ENCODE results near the gene GALR2. TPM values are rescaled to one million over a fixed set of nuclear protein-coding genes. Genes with fewer than 3 reads are reported as not detected.

Gene GALR2
- total and polyA plus RNA-seq, 10 of the 15 experiments (the other 5 are each of a cell fraction or from before 2014, with no cell fraction given), result 0.06 to 1.2 (median 0.22) TPM; not detected in 5

DNA sequence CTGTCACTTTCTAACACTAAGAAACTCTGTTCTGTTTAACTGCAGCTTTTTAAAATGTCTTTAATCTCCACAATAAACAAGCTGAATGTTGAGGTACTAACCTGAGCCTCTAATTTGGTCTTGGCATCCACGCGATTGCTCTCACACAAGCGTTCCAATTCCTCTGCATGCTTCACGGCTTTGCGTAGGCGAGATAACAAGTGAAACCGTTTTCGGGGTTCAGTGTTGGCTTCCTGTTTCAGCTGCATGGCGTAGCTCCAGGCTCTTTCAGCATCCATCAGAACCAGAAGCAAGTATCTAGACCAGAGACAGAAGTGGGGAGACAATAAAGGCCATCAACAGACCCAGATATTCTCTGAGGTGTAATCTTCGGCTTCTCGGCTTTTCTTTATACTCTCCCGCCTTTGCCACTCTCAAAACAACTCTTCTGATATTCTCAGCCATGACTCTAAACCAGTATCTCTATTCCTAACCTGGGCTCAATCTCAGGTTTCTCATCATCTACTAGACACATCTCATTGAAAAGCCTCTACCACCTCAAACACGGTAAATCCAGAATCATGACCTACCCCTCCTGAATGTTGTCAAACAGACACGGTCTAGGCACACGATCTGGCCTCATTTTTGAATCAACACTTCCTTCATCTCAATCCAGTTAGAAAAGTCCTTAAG is 10.6 kb upstream of the GALR2 start:
- H3K4me1 ChIP-seq (ENCODE audit: control insufficient read depth, insufficient read depth, low read length), result no peaks in the 10 kb centered on the region
- no peaks in the 10 kb centered on the region for H3K9me3 ChIP-seq (replicated peaks; ENCODE audit: control insufficient read depth, insufficient read depth, low read length)
- ChIA-PET POLR2A (interaction anchor here (1.4 kb wide), 1 partner anchor 17 kb away, joined by 4 read pairs; no protein-coding TSS in a partner anchor), CTCF (interaction anchor here (0.6 to 1.8 kb wide), 7 partner anchors 11 to 1765 kb away, joined by 3 to 15 read pairs (median 3); no protein-coding TSS in a partner anchor), RAD21 (ENCODE audit: unreplicated experiment) (interaction anchor here (0.6 kb wide), 1 partner anchor 60 kb away, joined by 3 read pairs; no protein-coding TSS in a partner anchor), SMC1A (ENCODE audit: uncharacterized antibody, unreplicated experiment) (interaction anchor here (0.8 to 1.4 kb wide), 3 partner anchors 8 to 237 kb away, joined by 3 to 4 read pairs (median 3); partner anchors contain the start of gene SRP68)
- FAIRE-seq (peak; percentile 69), DNase-seq (ENCODE audit: low read depth, low spot score) (no peak), ATAC-seq (peak; percentile 49)
- H3K36me3 ChIP-seq (ENCODE audit: control insufficient read depth in 2 of 2, insufficient read depth in 2 of 2, low read length in 1 of 2), result peaks cover 10 to 35% of the 10 kb centered on the region in 2 experiments
- intact Hi-C loops (cut with micrococcal nuclease; ENCODE audit: unreplicated experiment) (no loop called here), in situ Hi-C loops (cut with MboI) (no loop called here)
- TF ChIP-seq RUNX3 (IDR thresholded peaks at IDR 0.05; ENCODE audit: low read length), result no peak
- peak; percentile 37; the same call in 1 of the 2 replicates for TF ChIP-seq SPI1 (IDR thresholded peaks at IDR 0.05; ENCODE audit: borderline replicate concordance, insufficient read depth, low read depth, low read length)
- H3K4me2 ChIP-seq (ENCODE audit: control insufficient read depth, insufficient read depth), result no peak overlapping the region
- WGBS (ENCODE audit: insufficient coverage, insufficient replicate concordance, low lambda C conversion rate, missing lambda C conversion rate), result 16% methylated on average over 15 of the region's 15 CpGs
- H3K27me3 ChIP-seq (replicated peaks in 1 of 2; ENCODE audit: control insufficient read depth in 2 of 2, insufficient read depth in 2 of 2, low read length in 1 of 2), result no peaks in the 10 kb centered on the region
- H2AFZ ChIP-seq (ENCODE audit: control insufficient read depth, low read depth, low read length), result no peak overlapping the region
- H3K4me3 ChIP-seq, result no peak overlapping the region
- BruUV-seq (replicated peaks), result no TSS peak
- no peaks in the 10 kb centered on the region for H3K79me2 ChIP-seq (ENCODE audit: control insufficient read depth, insufficient read depth, low read length)
- H3K9ac ChIP-seq (ENCODE audit: control insufficient read depth, insufficient read depth, low read length), result no peak overlapping the region
- no peaks in the 10 kb centered on the region for H4K20me1 ChIP-seq (ENCODE audit: control insufficient read depth, insufficient read depth)
- no peak overlapping the region for H3K27ac ChIP-seq (ENCODE audit: control insufficient read depth, insufficient read depth)

DNA sequence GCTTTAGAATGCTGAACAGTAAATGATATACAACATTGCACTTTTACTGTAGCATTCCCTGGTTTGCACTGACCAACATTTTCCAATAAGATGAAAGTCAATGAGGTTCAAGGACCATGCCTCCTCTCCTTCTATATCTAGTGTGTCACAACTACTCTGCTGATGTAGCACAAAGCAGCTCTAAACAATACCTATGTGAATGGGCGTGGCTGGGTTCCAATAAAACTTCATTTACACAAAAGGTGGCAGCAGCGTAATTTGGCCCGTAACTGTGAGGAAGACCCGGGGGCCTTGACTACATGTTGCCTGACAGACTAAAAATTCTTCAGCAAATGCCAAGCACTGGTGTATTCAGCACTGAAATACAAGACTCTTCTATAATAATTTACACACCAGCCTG is 8.8 kb upstream of the GALR2 start:
- ATAC-seq, result no peak
- TF ChIP-seq RFX5 (IDR thresholded peaks at IDR 0.05; ENCODE audit: low read depth, low read length), result no peak
- no peak for TF ChIP-seq CHD1 (IDR thresholded peaks at IDR 0.05; ENCODE audit: low read depth, low read length)
- TF ChIP-seq CREM (IDR thresholded peaks at IDR 0.05; ENCODE audit: low read depth), result no peak
- no peak for TF ChIP-seq TBL1XR1 (IDR thresholded peaks at IDR 0.05; ENCODE audit: low read depth, low read length)
- TF ChIP-seq MYB (IDR thresholded peaks at IDR 0.05; ENCODE audit: borderline replicate concordance, low read depth, low read length), result no peak
- no peak for TF ChIP-seq ETV6 (conservative IDR thresholded peaks at IDR 0.05 in 1 of 2, IDR thresholded peaks at IDR 0.05 in 1 of 2; ENCODE audit: borderline replicate concordance in 1 of 2, low read depth in 1 of 2)
- TF ChIP-seq SMARCA5 (IDR thresholded peaks at IDR 0.05), result no peak
- no peak for TF ChIP-seq KDM1A (IDR thresholded peaks at IDR 0.05; ENCODE audit: borderline replicate concordance)
- TF ChIP-seq PAX8 (IDR thresholded peaks at IDR 0.05), result no peak
- no peak for TF ChIP-seq RAD51 (IDR thresholded peaks at IDR 0.05)
- TF ChIP-seq ESRRA (IDR thresholded peaks at IDR 0.05; ENCODE audit: low read length), result no peak
- TF ChIP-seq, protein P1, sequence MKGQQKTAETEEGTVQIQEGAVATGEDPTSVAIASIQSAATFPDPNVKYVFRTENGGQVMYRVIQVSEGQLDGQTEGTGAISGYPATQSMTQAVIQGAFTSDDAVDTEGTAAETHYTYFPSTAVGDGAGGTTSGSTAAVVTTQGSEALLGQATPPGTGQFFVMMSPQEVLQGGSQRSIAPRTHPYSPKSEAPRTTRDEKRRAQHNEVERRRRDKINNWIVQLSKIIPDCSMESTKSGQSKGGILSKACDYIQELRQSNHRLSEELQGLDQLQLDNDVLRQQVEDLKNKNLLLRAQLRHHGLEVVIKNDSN (IDR thresholded peaks at IDR 0.05; ENCODE audit: borderline replicate concordance, extremely low read length, insufficient read depth, low read depth, low read length), result no peak
- no peak for TF ChIP-seq ZNF274 (IDR thresholded peaks at IDR 0.05; ENCODE audit: insufficient read depth, insufficient read length)
- no peak for TF ChIP-seq MEF2A (IDR thresholded peaks at IDR 0.05; ENCODE audit: insufficient read depth, low read depth, low read length)
- WGBS (ENCODE audit: insufficient coverage, insufficient replicate concordance, low lambda C conversion rate, missing lambda C conversion rate), result 98% methylated on average over 4 of the region's 4 CpGs
- BruUV-seq (replicated peaks), result no TSS peak
- FAIRE-seq, result no peak
- H3K27ac ChIP-seq (ENCODE audit: control insufficient read depth, insufficient read depth), result no peak overlapping the region
- H3K36me3 ChIP-seq (ENCODE audit: control insufficient read depth in 2 of 2, insufficient read depth in 2 of 2, low read length in 1 of 2), result peaks cover 9 to 28% of the 10 kb centered on the region in 2 experiments
- POLR2A ChIA-PET, result interaction anchor here (0.5 kb wide), 1 partner anchor 68 kb away, joined by 4 read pairs; no protein-coding TSS in a partner anchor
- H3K79me2 ChIP-seq (ENCODE audit: control insufficient read depth, insufficient read depth, low read length), result peaks cover 4% of the 10 kb centered on the region
- DNase-seq (ENCODE audit: low read depth, low spot score), result no peak
- intact Hi-C loops (cut with micrococcal nuclease; ENCODE audit: unreplicated experiment), result no loop called here
- no peaks in the 10 kb centered on the region for H4K20me1 ChIP-seq (ENCODE audit: control insufficient read depth, insufficient read depth)
- peaks cover 3% of the 10 kb centered on the region; the same call in 1 of the 2 replicates for H3K4me1 ChIP-seq (ENCODE audit: control insufficient read depth, insufficient read depth, low read length)
- SMC1A ChIA-PET (ENCODE audit: uncharacterized antibody, unreplicated experiment), result no interaction called here
- no peaks in the 10 kb centered on the region for H3K9me3 ChIP-seq (replicated peaks; ENCODE audit: control insufficient read depth, insufficient read depth, low read length)
- no peak overlapping the region for H3K9ac ChIP-seq (ENCODE audit: control insufficient read depth, insufficient read depth, low read length)
- in situ Hi-C loops (cut with MboI), result no loop called here
- no peak overlapping the region for H3K4me2 ChIP-seq (ENCODE audit: control insufficient read depth, insufficient read depth)
- H3K27me3 ChIP-seq (replicated peaks in 1 of 2; ENCODE audit: control insufficient read depth in 2 of 2, insufficient read depth in 2 of 2, low read length in 1 of 2), result no peaks in the 10 kb centered on the region
- H2AFZ ChIP-seq (ENCODE audit: control insufficient read depth, low read depth, low read length), result no peak overlapping the region
- RAD21 ChIA-PET (ENCODE audit: unreplicated experiment), result no interaction called here
- no peak overlapping the region for H3K4me3 ChIP-seq
- CTCF ChIA-PET, result interaction anchor here (0.6 to 1.5 kb wide), 3 partner anchors 13 to 393 kb away, joined by 3 to 5 read pairs (median 3); no protein-coding TSS in a partner anchor

Measured in GM12878 (cell line).